ENCODE measurements around the gene CAAP1.

- no peak for TF ChIP-seq CHD4 (IDR thresholded peaks at IDR 0.05; ENCODE audit: borderline replicate concordance, low read length)
- no peak for TF ChIP-seq ZNF629 (CRISPR knock-in tag; conservative IDR thresholded peaks at IDR 0.05)
Measured at GRCh38 chr9:26833792-26834191, 58.8 kb downstream of the CAAP1 start.
